GM21619 (cell line): Measurements from ENCODE around the gene ZNF277.
"Not testable (repeated sequence)": the region's sequence is repeated elsewhere in the genome, so short reads cannot be mapped to it uniquely, and the experiment has no call there.

Source experiments
- ATAC-seq: cut with Tn5 transposase; IDR thresholded peaks from one replicate; pipeline ENCODE4 v1.9.1; 2021; ENCODE audit not compliant: unreplicated experiment

Gene ZNF277

DNA sequence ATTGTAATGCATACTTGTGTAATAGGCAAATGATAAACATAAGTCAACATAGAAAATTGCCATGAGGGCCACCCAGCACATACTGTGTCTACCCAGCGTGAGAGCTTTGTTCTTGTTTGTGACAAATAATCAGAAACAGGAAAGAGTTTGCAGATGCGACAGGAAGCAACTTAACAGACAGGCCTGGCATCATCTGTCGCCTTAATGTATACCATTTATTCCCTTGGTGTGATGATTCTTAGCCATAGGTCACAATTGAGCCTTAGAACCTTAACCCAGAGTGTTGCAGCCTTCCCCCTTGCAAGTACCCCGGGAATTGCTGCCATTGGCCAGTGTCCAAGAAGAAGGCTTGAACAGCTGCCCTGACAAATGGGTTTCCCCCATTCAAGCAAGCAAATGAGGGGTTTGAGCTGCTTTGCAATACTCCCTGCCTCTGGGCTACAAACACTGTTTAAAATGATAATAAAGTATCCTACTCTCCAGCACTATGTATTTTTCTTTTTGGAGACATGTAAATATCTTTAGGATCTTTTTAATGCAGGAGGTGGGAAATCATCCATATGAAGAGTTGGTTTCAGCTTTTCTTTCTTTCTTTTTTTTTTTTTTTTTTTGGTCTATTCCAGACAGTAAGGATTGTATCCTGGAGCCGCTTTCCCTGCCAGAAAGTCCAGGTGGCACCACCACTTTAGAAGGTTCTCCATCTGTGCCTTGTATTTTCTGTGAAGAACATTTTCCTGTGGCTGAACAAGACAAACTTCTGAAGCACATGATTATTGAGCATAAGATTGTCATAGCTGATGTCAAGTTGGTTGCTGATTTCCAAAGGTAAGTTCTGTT is 80.0 kb downstream of the ZNF277 start:
- ATAC-seq = peak; percentile 75

- ATAC-seq = no peak
Measured at GRCh38 chr7:112288301-112288700, 81.8 kb downstream of the ZNF277 start.

- no peak for ATAC-seq
Measured at GRCh38 chr7:112290065-112290464, 83.6 kb downstream of the ZNF277 start.

GRCh38 chr7:112292162-112292561 is 85.7 kb downstream of the ZNF277 start:
- no peak for ATAC-seq

GRCh38 chr7:112293416-112293815 is 86.9 kb downstream of the ZNF277 start:
- no peak for ATAC-seq

DNA sequence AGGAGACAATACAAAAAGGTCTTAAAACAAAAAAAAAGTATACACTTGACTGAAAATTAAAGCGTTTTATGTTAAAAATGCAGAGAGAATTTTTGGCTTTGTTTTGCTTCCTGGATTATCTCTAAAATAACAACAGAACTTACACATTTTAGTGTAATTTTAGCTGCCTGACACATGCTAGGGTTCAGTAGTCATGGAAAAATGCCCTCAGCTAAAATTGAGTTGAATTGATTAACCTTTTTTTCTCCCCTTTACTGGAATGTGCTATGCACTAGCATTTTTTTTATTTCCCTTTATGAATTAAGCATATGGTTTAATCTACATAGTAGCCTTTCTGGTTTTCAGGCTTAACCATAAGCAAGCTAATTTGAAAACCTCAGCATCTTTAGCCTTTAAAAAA is 89.9 kb downstream of the ZNF277 start:
- no peak for ATAC-seq

DNA sequence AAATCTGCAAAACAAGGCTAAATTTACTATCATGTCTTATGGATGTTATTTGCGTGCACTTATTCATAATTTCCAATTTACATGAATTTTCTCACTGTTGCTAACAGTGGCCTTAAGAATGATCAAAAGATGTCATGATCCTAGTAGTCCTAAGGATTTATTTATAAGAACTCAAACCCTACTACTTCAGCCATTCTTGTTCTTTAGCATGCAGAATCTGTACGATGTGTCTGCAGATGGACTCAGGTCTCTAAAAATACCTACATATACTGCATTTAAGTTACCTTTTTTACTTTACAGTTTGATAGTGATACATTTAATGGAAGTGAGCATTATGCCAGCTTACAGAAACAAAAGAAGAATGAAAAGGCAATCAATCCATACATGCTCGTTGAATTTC is 91.2 kb downstream of the ZNF277 start:
- ATAC-seq = no peak

GRCh38 chr7:112298543-112299100 is 92.1 kb downstream of the ZNF277 start:
- no peak for ATAC-seq

GRCh38 chr7:112300072-112300471 is 93.6 kb downstream of the ZNF277 start:
- no peak for ATAC-seq

GRCh38 chr7:112300831-112301407 is 94.4 kb downstream of the ZNF277 start:
- no peak for ATAC-seq

DNA sequence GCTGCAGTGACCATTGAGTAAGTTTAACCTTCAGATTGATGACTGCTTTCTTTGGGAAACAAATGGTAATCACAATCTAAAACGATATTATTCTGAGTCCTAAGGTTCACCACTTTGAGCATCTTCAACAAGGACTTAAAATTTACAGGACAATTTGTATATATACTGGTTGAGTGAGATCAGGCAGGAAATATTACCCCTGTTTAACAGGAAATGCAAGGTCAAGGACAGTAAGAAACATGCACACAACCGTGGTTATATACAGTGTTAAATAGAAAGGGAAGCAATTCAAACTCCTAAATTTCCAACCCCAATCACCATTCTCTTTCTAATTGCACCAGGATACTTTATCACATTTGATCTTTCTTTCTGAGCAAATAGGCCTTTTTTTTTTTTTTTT is 96.1 kb downstream of the ZNF277 start:
- ATAC-seq = no peak

- ATAC-seq = no peak
Measured at GRCh38 chr7:112306903-112307302, 100.4 kb downstream of the ZNF277 start.

- no peak for ATAC-seq
Measured at GRCh38 chr7:112307506-112307905, 101.0 kb downstream of the ZNF277 start.

GRCh38 chr7:112308974-112309373 is 102.5 kb downstream of the ZNF277 start:
- no peak for ATAC-seq

- ATAC-seq = not testable (repeated sequence)
Measured at GRCh38 chr7:112316803-112317202, 110.3 kb downstream of the ZNF277 start.

DNA sequence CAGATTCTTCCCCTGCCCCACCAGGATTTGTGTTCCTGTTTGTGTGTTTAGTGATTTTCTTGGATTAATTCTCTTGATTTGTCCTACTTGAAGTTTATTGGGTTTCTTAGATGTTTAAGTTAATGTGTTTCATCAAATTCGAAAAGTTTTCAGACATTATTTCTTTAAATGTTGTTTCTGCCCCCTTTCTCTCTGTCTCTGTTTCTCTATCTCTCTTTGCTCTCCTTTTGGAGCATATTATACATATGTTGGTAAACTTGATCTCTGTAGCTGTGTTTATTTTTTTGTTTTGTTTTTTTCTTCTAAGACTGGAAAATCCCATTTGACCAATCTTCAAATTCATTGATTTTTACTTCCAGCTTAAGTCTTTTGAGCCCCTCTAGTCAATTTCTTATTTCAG is 115.6 kb downstream of the ZNF277 start:
- no peak for ATAC-seq

GRCh38 chr7:112327566-112327965 is 121.1 kb downstream of the ZNF277 start:
- ATAC-seq = no peak

DNA sequence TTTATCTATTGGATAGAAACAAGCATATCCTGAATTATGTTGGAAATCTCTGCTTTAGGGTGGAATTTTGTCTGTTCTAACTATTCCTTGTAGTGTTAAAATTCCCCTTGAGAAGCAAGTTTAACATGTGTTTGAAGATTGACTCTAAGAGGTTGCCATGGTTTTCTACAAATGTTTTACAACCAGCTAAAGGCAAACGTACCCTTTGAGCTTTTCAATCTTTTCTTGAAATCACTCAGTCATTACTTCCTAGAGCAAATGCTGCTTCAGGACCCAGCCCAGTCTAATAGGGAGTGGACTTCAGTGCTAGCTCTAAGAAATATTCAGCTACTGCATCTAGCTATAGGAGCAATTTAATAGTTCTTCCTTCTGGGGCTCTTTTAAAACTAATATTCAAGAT is 125.0 kb downstream of the ZNF277 start:
- no peak for ATAC-seq

GRCh38 chr7:112334366-112334765 is 127.9 kb downstream of the ZNF277 start:
- no peak for ATAC-seq

GRCh38 chr7:112336261-112336660 is 129.8 kb downstream of the ZNF277 start:
- no peak for ATAC-seq

DNA sequence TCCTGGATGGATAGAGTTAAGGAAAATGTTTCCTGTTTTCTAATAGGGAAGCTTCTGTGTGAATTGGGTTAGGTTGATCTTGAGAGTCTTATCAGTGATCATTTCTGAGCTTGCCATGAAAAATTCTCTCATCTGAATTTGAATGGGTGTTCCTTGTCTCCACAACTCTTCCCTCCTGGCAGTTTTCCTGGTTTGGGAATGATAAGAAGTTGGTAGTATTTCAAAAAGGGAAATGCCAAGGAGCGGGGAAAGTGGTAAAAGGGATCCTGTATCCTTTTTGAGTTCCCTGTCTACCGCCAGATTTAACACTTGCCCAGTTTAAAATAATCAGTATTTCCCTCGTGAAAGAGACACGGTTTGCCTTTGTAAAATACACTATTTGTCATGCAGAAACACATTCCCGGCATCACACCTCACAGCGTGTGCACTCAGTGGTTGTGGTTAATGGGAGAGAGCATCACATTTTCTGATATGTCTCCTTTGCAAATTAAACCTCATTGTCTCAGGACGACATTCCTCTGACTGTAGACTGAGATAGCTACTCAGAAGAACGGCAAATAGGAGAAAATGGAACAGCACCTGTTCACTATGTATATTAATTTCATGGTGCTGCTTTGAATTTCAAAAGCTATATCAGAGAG is 130.6 kb downstream of the ZNF277 start:
- no peak for ATAC-seq

GRCh38 chr7:112337892-112338291 is 131.4 kb downstream of the ZNF277 start:
- ATAC-seq = no peak
